HepG2 (cell line): ENCODE data around the gene CNNM3. TPM values are rescaled to one million over a fixed set of nuclear protein-coding genes. Genes with fewer than 3 reads are reported as not detected.

Experiments used
- ATAC-seq: fragments of 200-7000 bp; cut with Tn5 transposase; 3 replicates; pipeline ENCODE4 v1.9.1; 2020; ENCODE audit warnings: mild to moderate bottlenecking, moderate library complexity
- BruUV-seq: library from RNA; stranded (reverse); fragments of 400-500 nt; replicated peaks from 2 replicates; lab custom pipeline; 2021; lab: Mats Ljungman, UMichigan
- CTCF ChIA-PET: fragments of 300-600 bp; formaldehyde crosslinking; extraction: SDS; loops from one replicate; lab custom pipeline; 2021; ENCODE audit warnings: low total read pairs, inconsistent platforms, low intra/inter-chr PET ratio; lab: Yijun Ruan, JAX
- POLR2A ChIA-PET: fragments of 350-600 bp; sonication (Branson Sonifier 250); formaldehyde crosslinking; loops from one replicate; lab custom pipeline; 2020; ENCODE audit warnings: antibody characterized with exemption, inconsistent platforms; lab: Yijun Ruan, JAX
- DNase-seq: peaks from one replicate; pipeline ENCODE4 v3.0.0-alpha.2; 2015; ENCODE audit warnings: low spot score
- FAIRE-seq: peaks from 3 replicates; lab custom pipeline; 2011; peaks lifted over from hg19 to GRCh38; lab: Jason Lieb, UNC
- H2AFZ ChIP-seq: one replicate; pipeline ENCODE4 v1.6.1; 2011; ENCODE audit warnings: low read length, inconsistent platforms
- H3K27ac ChIP-seq: fragments of 300-600 bp; 3 replicates; pipeline ENCODE4 v1.8.0; 2011; ENCODE audit warnings: mixed run types, mild to moderate bottlenecking, mixed read lengths, low read length, inconsistent platforms; ENCODE audit not compliant: insufficient read depth; ENCODE audit errors: extremely low read length
- H3K27me3 ChIP-seq, 2 experiments: fragments of 200-600 bp in 1 of 2; 2 replicates in 1 of 2; 3 replicates in 1 of 2; pipeline versions ENCODE4 v1.6.0 to v1.8.0; 2011; ENCODE audit warnings: low read length in 2 of 2, mild to moderate bottlenecking in 2 of 2, moderate library complexity in 2 of 2, inconsistent platforms in 1 of 2; ENCODE audit not compliant: insufficient read depth in 2 of 2, control insufficient read depth in 1 of 2
- H3K36me3 ChIP-seq, 2 experiments: fragments of 200-600 bp in 1 of 2; replicated peaks in 1 of 2; 2 replicates in 1 of 2; 3 replicates in 1 of 2; pipeline versions ENCODE4 v1.5.1 to v1.8.0; 2011; ENCODE audit warnings: low read length in 2 of 2, inconsistent platforms in 1 of 2; ENCODE audit not compliant: insufficient read depth in 2 of 2, control insufficient read depth in 1 of 2
- H3K4me1 ChIP-seq: 2 replicates; pipeline ENCODE4 v1.5.1; 2012; ENCODE audit warnings: low read length, inconsistent platforms; ENCODE audit not compliant: insufficient read depth
- H3K4me2 ChIP-seq: 2 replicates; pipeline ENCODE4 v1.6.0; 2011; ENCODE audit warnings: low read depth, low read length, inconsistent platforms
- H3K4me3 ChIP-seq, 3 experiments: fragments of 200-600 bp in 1 of 3; sonication (generic), shearing (Covaris generic) in 1 of 3; replicated peaks in 1 of 3; 2 replicates each; pipeline ENCODE4 v1.5.1; 2011 to 2016; ENCODE audit warnings: low read length in 3 of 3, inconsistent platforms in 2 of 3, low read depth in 2 of 3, mild to moderate bottlenecking in 2 of 3, control low read depth in 1 of 3, mixed read lengths in 1 of 3; ENCODE audit not compliant: insufficient read depth in 1 of 3
- H3K79me2 ChIP-seq: one replicate; pipeline ENCODE4 v1.6.1; 2011; ENCODE audit warnings: low read length, inconsistent platforms; ENCODE audit not compliant: insufficient read depth
- H3K9ac ChIP-seq: 2 replicates; pipeline ENCODE4 v1.6.0; 2011; ENCODE audit warnings: mild to moderate bottlenecking, low read depth, low read length, inconsistent platforms; ENCODE audit not compliant: insufficient read depth
- H3K9me3 ChIP-seq: 2 replicates; pipeline ENCODE4 v1.5.1; 2012; ENCODE audit warnings: mild to moderate bottlenecking, low read length
- H4K20me1 ChIP-seq: 2 replicates; pipeline ENCODE4 v1.6.0; 2011; ENCODE audit warnings: inconsistent platforms, mild to moderate bottlenecking, low read length, moderate library complexity; ENCODE audit not compliant: insufficient read depth
- AGO1 ChIP-seq: fragments of 200-400 bp; formaldehyde crosslinking; IDR thresholded peaks from 2 replicates; pipeline ENCODE4 v1.6.1; 2017; ENCODE audit warnings: mild to moderate bottlenecking, low read depth, low read length, moderate library complexity; ENCODE audit not compliant: poor library complexity, severe bottlenecking
- DNMT1 ChIP-seq: sonication (generic); formaldehyde crosslinking; IDR thresholded peaks from 2 replicates; pipeline ENCODE4 v1.5.1; 2020; ENCODE audit warnings: mild to moderate bottlenecking, missing genetic modification reagents
- GLI4 ChIP-seq: sonication (generic); formaldehyde crosslinking; IDR thresholded peaks from 2 replicates; pipeline ENCODE4 v1.5.1; 2020; ENCODE audit warnings: missing genetic modification reagents, mild to moderate bottlenecking, moderate library complexity, borderline replicate concordance
- POLR2G ChIP-seq: fragments of 200-400 bp; formaldehyde crosslinking; IDR thresholded peaks from 2 replicates; pipeline ENCODE4 v1.6.1; 2018; ENCODE audit warnings: mild to moderate bottlenecking, low read depth, low read length, moderate library complexity
- TSC22D2 ChIP-seq: sonication (generic); formaldehyde crosslinking; IDR thresholded peaks from 2 replicates; pipeline ENCODE4 v1.5.1; 2020; ENCODE audit warnings: missing genetic modification reagents, mild to moderate bottlenecking, borderline replicate concordance
- ZBTB38 ChIP-seq: sonication (generic); formaldehyde crosslinking; IDR thresholded peaks from 2 replicates; pipeline ENCODE4 v1.5.1; 2020; ENCODE audit warnings: mild to moderate bottlenecking, missing genetic modification reagents
- ZNF629 ChIP-seq: sonication (generic); formaldehyde crosslinking; conservative IDR thresholded peaks from 2 replicates; pipeline ENCODE4 v1.5.0; 2020; ENCODE audit warnings: missing genetic modification reagents
- ZNF850 ChIP-seq: sonication (generic); formaldehyde crosslinking; conservative IDR thresholded peaks from 2 replicates; pipeline ENCODE4 v1.9.0; 2021; ENCODE audit warnings: mild to moderate bottlenecking, missing genetic modification reagents
- WGBS: methylation state at CpG from one replicate; pipeline ENCODE4 v1.1.6; 2017; ENCODE audit warnings: low lambda C conversion rate; 5-methylcytosine and 5-hydroxymethylcytosine counted together
- in situ Hi-C: cut with HindIII; loops from 2 replicates; pipeline ENCODE4 v1.10.0; 2017; ENCODE audit warnings: low pct_unique_long_range_greater_than_20kb; ENCODE audit not compliant: extremely low pct_ligation_motif_present
- intact Hi-C: fragments of 100-400 bp; cut with micrococcal nuclease; formaldehyde crosslinking; loops from one replicate; pipeline ENCODE4 v1.10.0; 2022; ENCODE audit not compliant: unreplicated experiment
- polyA plus RNA-seq, 8 experiments: library from polyadenylated mRNA; depleted of rRNA in 3 of 8; stranded (reverse) in 7 of 8; unstranded in 1 of 8; fragments of >200 nt; fragmentation: Illumina TruSeq in 4 of 8; extraction: Trizol in 4 of 8; gene quantifications; 2 replicates each; pipeline versions ENCODE4 v1.2.1 to v1.2.3, GENCODE V29; 2011 to 2016; ENCODE audit warnings: low read depth in 4 of 8, missing spikeins in 1 of 8, mixed read lengths in 1 of 8; ENCODE audit not compliant: insufficient read depth in 1 of 8
- total RNA-seq, 5 experiments: library from RNA; depleted of rRNA; stranded (reverse); fragments of >200 nt; fragmentation: Illumina TruSeq; extraction: Trizol; gene quantifications; 2 replicates each; pipeline ENCODE4 v1.2.3, GENCODE V29; 2016; ENCODE audit warnings: low read depth in 1 of 5
- TF ChIP-seq, protein P1 (sequence below): sonication (generic); formaldehyde crosslinking; IDR thresholded peaks from 2 replicates; pipeline ENCODE4 v1.5.1; 2020; ENCODE audit warnings: mild to moderate bottlenecking, missing genetic modification reagents, moderate library complexity
- TF ChIP-seq, protein P2 (sequence below): sonication (generic); formaldehyde crosslinking; IDR thresholded peaks from 2 replicates; pipeline ENCODE4 v1.5.0; 2020; ENCODE audit warnings: missing genetic modification reagents
- TF ChIP-seq, protein P3 (sequence below), 2 experiments: sonication (generic) in 1 of 2; formaldehyde crosslinking in 1 of 2; IDR thresholded peaks; 2 replicates each; pipeline versions ENCODE4 v1.4.0 to v1.6.1; 2016 to 2020; ENCODE audit warnings: borderline replicate concordance in 1 of 2, low read depth in 1 of 2, mild to moderate bottlenecking in 1 of 2, missing genetic modification reagents in 1 of 2

The CNNM3 gene
- total and polyA plus RNA-seq, 2 of the 13 experiments (the other 11 are each of a cell fraction or from before 2014, with no cell fraction given): 21.2 to 27.9 TPM

DNA sequence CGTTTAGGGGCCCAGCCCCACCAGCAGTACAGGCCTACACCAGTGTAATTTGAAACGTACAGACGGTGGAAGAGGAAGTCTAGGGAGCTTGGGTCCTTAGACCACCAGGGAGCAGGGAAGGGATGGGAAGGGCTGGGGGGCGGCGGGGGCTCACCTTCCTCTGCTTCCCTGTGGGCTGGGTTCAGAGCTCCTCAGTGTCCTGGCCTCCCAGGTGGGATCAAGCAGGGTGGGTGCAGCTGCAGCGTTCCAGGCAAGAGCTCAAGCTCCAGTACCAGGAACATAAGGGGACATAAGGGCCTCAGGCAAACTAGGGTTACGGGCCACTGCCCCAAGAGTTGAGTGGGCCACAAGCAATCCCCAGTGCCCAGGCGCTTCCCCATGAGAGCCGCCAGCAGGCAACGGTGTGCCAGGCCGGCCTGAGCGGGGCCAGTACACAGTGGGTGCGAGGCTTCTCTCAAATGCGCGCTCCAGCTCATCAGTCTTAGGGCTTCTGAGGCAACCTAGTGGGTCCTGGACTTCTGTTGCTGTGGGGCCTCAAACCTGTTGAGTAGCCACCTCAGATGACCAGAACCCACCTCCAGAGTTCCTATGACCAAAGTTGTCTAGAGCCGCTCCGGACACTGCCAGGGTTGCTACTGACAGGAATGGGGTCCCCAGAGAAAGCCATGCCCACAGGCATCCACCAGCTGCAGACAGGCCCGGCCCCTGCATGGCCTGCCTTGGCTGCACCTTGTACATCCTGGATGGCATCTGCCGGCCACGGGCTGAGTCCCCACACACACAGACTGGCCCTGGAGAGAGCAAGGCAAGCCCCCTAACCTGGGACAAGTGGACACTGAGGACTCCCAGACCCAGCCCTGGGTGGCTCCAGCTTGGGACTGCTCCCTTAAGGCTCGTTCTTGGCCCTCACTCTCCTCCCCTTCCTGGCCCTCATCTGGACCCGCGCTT lies 22.6 kb downstream of the CNNM3 start:
- 97% methylated on average over 18 of the region's 23 CpGs for WGBS
- no peaks in the 10 kb centered on the region for H3K9me3 ChIP-seq
- FAIRE-seq (no peak), DNase-seq (no peak), ATAC-seq (peak; percentile 10)
- intact Hi-C loops: no loop called here
- ChIA-PET POLR2A (interaction anchor here (0.7 to 2.4 kb wide), 7 partner anchors 9 to 24 kb away, joined by 3 to 7 read pairs (median 3); partner anchors contain the start of genes ANKRD39 and CNNM3), CTCF (no interaction called here)
- no TSS peak for BruUV-seq
- no peak overlapping the region for H2AFZ ChIP-seq
- no peak overlapping the region for H3K9ac ChIP-seq
- peaks cover 6 to 10% of the 10 kb centered on the region in 2 experiments for H3K36me3 ChIP-seq
- no peak overlapping the region for H3K4me2 ChIP-seq
- H3K4me3 ChIP-seq: no peak overlapping the region
- no peak overlapping the region for H3K27ac ChIP-seq
- H3K27me3 ChIP-seq: no peaks in the 10 kb centered on the region
- in situ Hi-C loops: no loop called here
- H3K79me2 ChIP-seq: no peaks in the 10 kb centered on the region
- no peaks in the 10 kb centered on the region for H3K4me1 ChIP-seq
- no peaks in the 10 kb centered on the region for H4K20me1 ChIP-seq
- TF ChIP-seq POLR2G (peak; percentile 40; the same call in 1 of the 2 replicates), GLI4 (CRISPR knock-in tag) (no peak), ZNF629 (CRISPR knock-in tag) (no peak), ZNF850 (CRISPR knock-in tag) (no peak), AGO1 (no peak), ZBTB38 (CRISPR knock-in tag) (no peak), DNMT1 (no peak), TSC22D2 (CRISPR knock-in tag) (no peak)
- TF ChIP-seq, protein P1, sequence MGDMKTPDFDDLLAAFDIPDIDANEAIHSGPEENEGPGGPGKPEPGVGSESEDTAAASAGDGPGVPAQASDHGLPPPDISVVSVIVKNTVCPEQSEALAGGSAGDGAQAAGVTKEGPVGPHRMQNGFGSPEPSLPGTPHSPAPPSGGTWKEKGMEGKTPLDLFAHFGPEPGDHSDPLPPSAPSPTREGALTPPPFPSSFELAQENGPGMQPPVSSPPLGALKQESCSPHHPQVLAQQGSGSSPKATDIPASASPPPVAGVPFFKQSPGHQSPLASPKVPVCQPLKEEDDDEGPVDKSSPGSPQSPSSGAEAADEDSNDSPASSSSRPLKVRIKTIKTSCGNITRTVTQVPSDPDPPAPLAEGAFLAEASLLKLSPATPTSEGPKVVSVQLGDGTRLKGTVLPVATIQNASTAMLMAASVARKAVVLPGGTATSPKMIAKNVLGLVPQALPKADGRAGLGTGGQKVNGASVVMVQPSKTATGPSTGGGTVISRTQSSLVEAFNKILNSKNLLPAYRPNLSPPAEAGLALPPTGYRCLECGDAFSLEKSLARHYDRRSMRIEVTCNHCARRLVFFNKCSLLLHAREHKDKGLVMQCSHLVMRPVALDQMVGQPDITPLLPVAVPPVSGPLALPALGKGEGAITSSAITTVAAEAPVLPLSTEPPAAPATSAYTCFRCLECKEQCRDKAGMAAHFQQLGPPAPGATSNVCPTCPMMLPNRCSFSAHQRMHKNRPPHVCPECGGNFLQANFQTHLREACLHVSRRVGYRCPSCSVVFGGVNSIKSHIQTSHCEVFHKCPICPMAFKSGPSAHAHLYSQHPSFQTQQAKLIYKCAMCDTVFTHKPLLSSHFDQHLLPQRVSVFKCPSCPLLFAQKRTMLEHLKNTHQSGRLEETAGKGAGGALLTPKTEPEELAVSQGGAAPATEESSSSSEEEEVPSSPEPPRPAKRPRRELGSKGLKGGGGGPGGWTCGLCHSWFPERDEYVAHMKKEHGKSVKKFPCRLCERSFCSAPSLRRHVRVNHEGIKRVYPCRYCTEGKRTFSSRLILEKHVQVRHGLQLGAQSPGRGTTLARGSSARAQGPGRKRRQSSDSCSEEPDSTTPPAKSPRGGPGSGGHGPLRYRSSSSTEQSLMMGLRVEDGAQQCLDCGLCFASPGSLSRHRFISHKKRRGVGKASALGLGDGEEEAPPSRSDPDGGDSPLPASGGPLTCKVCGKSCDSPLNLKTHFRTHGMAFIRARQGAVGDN (CRISPR knock-in tag): peak; percentile 22; the same call in 1 of the 2 replicates
- TF ChIP-seq, protein P2, sequence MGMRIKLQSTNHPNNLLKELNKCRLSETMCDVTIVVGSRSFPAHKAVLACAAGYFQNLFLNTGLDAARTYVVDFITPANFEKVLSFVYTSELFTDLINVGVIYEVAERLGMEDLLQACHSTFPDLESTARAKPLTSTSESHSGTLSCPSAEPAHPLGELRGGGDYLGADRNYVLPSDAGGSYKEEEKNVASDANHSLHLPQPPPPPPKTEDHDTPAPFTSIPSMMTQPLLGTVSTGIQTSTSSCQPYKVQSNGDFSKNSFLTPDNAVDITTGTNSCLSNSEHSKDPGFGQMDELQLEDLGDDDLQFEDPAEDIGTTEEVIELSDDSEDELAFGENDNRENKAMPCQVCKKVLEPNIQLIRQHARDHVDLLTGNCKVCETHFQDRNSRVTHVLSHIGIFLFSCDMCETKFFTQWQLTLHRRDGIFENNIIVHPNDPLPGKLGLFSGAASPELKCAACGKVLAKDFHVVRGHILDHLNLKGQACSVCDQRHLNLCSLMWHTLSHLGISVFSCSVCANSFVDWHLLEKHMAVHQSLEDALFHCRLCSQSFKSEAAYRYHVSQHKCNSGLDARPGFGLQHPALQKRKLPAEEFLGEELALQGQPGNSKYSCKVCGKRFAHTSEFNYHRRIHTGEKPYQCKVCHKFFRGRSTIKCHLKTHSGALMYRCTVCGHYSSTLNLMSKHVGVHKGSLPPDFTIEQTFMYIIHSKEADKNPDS: no peak
- TF ChIP-seq, protein P3, sequence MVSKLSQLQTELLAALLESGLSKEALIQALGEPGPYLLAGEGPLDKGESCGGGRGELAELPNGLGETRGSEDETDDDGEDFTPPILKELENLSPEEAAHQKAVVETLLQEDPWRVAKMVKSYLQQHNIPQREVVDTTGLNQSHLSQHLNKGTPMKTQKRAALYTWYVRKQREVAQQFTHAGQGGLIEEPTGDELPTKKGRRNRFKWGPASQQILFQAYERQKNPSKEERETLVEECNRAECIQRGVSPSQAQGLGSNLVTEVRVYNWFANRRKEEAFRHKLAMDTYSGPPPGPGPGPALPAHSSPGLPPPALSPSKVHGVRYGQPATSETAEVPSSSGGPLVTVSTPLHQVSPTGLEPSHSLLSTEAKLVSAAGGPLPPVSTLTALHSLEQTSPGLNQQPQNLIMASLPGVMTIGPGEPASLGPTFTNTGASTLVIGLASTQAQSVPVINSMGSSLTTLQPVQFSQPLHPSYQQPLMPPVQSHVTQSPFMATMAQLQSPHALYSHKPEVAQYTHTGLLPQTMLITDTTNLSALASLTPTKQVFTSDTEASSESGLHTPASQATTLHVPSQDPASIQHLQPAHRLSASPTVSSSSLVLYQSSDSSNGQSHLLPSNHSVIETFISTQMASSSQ (IDR thresholded peaks at IDR 0.05; ENCODE audit: low read depth): no peak
- TF ChIP-seq, protein P3 (CRISPR knock-in tag; IDR thresholded peaks at IDR 0.05; ENCODE audit: borderline replicate concordance): peak; percentile 36; the same call in 1 of the 2 replicates
